ENCODE measurements around the gene LPIN1. TPM values are rescaled to one million over a fixed set of nuclear protein-coding genes. Genes with fewer than 3 reads are reported as not detected.

LPIN1 gene
- total RNA-seq, 1 experiment from 2014 or later: 13.9 TPM

- TF ChIP-seq, protein P1, sequence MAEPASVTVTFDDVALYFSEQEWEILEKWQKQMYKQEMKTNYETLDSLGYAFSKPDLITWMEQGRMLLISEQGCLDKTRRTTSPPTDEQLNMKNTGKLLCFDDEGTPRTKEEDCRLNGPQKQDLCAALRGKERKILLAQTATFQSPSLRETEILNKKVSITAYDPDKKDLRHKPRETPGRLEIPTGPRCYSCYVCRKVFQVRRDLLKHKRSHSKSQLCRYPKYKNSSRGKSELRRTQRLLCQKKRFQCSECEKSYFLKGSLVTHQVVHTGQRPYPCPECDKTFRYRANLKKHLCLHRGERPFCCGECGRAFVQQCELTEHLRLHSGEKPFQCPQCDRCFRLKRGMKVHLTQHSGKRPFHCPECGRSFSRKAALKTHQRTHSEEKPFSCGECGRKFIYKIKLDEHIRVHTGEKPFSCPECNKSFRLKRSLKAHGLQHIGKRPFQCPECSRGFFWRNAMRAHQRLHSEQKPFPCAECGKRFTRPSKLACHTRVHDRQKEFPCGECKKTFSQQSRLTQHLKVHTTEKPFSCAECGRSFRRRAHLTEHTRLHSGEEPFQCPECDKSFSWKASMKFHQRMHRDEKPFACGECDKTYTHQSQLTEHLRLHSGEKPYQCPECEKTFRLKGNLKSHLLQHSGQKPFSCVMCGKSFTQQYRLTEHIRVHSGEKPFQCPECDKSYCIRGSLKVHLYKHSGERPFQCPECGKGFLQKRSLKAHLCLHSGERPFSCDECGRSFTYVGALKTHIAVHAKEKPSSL (CRISPR knock-in tag; conservative IDR thresholded peaks at IDR 0.05): no peak
- no peak for TF ChIP-seq ATF6 (CRISPR knock-in tag; IDR thresholded peaks at IDR 0.05)
- TF ChIP-seq E2F1 (CRISPR knock-in tag; IDR thresholded peaks at IDR 0.05): no peak
Measured at GRCh38 chr2:11805920-11806319, 59.5 kb downstream of the LPIN1 start (continued).

DNA sequence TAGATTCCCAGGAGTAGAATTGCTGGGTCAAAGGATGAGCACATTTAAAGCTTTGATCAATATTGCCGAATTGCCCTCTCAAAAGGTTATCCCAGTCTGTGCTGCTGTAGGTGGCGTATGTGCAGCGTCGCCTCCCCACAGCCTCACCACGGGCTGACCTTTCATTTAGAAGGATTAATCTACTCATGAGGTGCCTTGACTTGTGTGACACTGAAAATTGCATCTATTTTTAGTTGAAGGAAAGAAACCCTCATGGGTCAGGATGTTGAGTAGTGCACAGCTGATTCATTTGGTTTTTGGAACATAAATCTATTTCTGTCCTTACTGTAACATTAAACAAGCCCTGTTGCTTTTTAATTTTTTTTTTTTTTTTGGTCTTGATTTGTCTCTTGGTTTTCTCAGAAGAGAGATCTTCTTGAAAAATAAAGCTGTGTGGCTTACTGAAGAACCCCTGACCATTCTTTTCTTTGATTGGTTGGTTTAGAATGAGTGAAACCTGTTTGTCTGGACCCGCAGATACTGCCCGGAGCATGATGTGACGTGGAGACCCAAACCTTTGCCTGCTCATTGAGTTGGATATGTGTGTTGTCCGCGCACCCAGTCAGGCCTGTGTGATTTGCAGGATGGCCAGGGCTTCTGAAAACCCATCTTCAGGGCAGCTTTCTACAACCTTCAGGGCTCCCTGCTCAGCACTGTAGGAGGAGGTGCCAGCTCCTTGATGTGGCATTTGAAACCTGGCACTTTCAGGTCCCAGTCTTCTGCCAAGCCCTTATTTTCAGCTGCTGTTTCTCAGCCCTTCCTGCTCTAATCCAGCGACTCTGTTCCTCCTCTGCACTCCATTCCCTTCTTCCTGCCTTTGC, 61.0 kb downstream of the LPIN1 start:
- H3K27me3 Mint-ChIP-seq (ENCODE audit: low read depth): no peaks in the 10 kb centered on the region
- H3K27ac Mint-ChIP-seq: no peak overlapping the region
- ATAC-seq: no peak
- no peak for DNase-seq (ENCODE audit: low spot score)
- H3K4me1 Mint-ChIP-seq: no peaks in the 10 kb centered on the region
- ChIA-PET CTCF (interaction anchor here (0.8 kb wide), 1 partner anchor 272 kb away, joined by 3 read pairs; no protein-coding TSS in a partner anchor), POLR2A (no interaction called here)
- TF ChIP-seq, protein P2, sequence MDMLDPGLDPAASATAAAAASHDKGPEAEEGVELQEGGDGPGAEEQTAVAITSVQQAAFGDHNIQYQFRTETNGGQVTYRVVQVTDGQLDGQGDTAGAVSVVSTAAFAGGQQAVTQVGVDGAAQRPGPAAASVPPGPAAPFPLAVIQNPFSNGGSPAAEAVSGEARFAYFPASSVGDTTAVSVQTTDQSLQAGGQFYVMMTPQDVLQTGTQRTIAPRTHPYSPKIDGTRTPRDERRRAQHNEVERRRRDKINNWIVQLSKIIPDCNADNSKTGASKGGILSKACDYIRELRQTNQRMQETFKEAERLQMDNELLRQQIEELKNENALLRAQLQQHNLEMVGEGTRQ (CRISPR knock-in tag; IDR thresholded peaks at IDR 0.05): no peak
- no peak for TF ChIP-seq ZNF423 (CRISPR knock-in tag; IDR thresholded peaks at IDR 0.05)
- no peak for TF ChIP-seq ZNF532 (CRISPR knock-in tag; IDR thresholded peaks at IDR 0.05; ENCODE audit: borderline replicate concordance)
- TF ChIP-seq, protein P3, sequence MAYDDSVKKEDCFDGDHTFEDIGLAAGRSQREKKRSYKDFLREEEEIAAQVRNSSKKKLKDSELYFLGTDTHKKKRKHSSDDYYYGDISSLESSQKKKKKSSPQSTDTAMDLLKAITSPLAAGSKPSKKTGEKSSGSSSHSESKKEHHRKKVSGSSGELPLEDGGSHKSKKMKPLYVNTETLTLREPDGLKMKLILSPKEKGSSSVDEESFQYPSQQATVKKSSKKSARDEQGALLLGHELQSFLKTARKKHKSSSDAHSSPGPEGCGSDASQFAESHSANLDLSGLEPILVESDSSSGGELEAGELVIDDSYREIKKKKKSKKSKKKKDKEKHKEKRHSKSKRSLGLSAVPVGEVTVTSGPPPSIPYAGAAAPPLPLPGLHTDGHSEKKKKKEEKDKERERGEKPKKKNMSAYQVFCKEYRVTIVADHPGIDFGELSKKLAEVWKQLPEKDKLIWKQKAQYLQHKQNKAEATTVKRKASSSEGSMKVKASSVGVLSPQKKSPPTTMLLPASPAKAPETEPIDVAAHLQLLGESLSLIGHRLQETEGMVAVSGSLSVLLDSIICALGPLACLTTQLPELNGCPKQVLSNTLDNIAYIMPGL (CRISPR knock-in tag; IDR thresholded peaks at IDR 0.05): no peak
- no peak for TF ChIP-seq FOXJ3 (CRISPR knock-in tag; IDR thresholded peaks at IDR 0.05; ENCODE audit: borderline replicate concordance)
- TF ChIP-seq JAZF1 (CRISPR knock-in tag; IDR thresholded peaks at IDR 0.05): no peak
- no peak for TF ChIP-seq SP1 (CRISPR knock-in tag; conservative IDR thresholded peaks at IDR 0.05)
- TF ChIP-seq CBFB (CRISPR knock-in tag; IDR thresholded peaks at IDR 0.05; ENCODE audit: low read depth): no peak
- peaks cover 38% of the 10 kb centered on the region for H3K36me3 Mint-ChIP-seq
- H3K9me3 Mint-ChIP-seq: no peaks in the 10 kb centered on the region
- H3K4me3 Mint-ChIP-seq: no peak overlapping the region
